GM23338 (cell line): ENCODE data around the gene BTLA.
A peak's percentile ranks its signal among the peaks of the same experiment; 100 is the strongest.

Experiments
- CREB1 ChIP-seq: fragments of 250-450 bp; sonication (Bioruptor Pico); IDR thresholded peaks from 2 replicates; pipeline ENCODE4 v1.5.0; 2020; ENCODE audit warnings: low read depth, mild to moderate bottlenecking, moderate library complexity
- EZH2 ChIP-seq: fragments of 200-600 bp; sonication (generic); IDR thresholded peaks from one replicate; pipeline ENCODE4 v1.8.0; 2017; ENCODE audit warnings: antibody characterized with exemption, mild to moderate bottlenecking, low read depth; ENCODE audit not compliant: unreplicated experiment
- EZH2phosphoT487 ChIP-seq: fragments of 200-600 bp; sonication (generic); IDR thresholded peaks from one replicate; pipeline ENCODE4 v1.8.1; 2018; ENCODE audit warnings: antibody characterized with exemption; ENCODE audit not compliant: unreplicated experiment
- JUNB ChIP-seq: IDR thresholded peaks from one replicate; pipeline ENCODE4 v1.6.1; 2016; ENCODE audit warnings: antibody characterized with exemption; ENCODE audit not compliant: unreplicated experiment
- POLR2AphosphoS5 ChIP-seq: IDR thresholded peaks from 2 replicates; pipeline ENCODE4 v1.6.1; 2016; ENCODE audit warnings: antibody characterized with exemption, low read depth
- STAT1 ChIP-seq: IDR thresholded peaks from one replicate; pipeline ENCODE4 v1.6.1; 2016; ENCODE audit warnings: antibody characterized with exemption; ENCODE audit not compliant: unreplicated experiment
- ZNF331 ChIP-seq: fragments of 250-450 bp; sonication (Bioruptor Pico); IDR thresholded peaks from 2 replicates; pipeline ENCODE4 v1.5.0; 2020; ENCODE audit warnings: low read depth, mild to moderate bottlenecking, moderate library complexity
- TF ChIP-seq, protein P1 (sequence below), 2 experiments: fragments of 200-600 bp in 1 of 2; sonication (generic) in 1 of 2; conservative IDR thresholded peaks; 2 replicates each; pipeline versions ENCODE4 v1.5.1 to v1.6.1; 2016 to 2017; ENCODE audit warnings: antibody characterized with exemption in 2 of 2, low read depth in 2 of 2, mild to moderate bottlenecking in 2 of 2, moderate library complexity in 1 of 2
- TF ChIP-seq, protein P2 (sequence below): fragments of 250-450 bp; sonication (Bioruptor Pico); IDR thresholded peaks from 2 replicates; pipeline ENCODE4 v1.5.0; 2020; ENCODE audit warnings: mild to moderate bottlenecking, moderate library complexity
- TF ChIP-seq, protein P3 (sequence below): IDR thresholded peaks from one replicate; pipeline ENCODE4 v1.6.1; 2018; ENCODE audit warnings: antibody characterized with exemption; ENCODE audit not compliant: unreplicated experiment

DNA sequence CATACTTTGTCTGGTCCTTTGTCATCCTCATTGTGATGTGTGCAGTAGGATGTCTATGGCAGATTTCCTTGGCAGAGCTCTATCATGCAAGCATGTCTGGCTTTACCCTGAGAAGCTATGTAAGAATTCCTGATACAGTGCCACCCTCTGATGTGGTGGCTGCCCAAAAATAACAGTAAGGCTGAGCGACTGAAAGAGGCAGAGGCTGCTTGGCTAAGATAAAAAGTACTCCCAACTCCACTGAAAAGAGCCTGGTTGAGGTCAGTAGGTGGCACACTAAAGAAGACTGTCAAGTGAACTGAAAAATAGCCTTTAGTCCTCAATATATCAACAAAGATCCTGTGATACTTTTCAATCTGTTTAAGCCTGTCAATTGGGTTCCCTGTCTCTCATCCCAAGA is 31.7 kb downstream of the BTLA start:
- TF ChIP-seq, protein P1, sequence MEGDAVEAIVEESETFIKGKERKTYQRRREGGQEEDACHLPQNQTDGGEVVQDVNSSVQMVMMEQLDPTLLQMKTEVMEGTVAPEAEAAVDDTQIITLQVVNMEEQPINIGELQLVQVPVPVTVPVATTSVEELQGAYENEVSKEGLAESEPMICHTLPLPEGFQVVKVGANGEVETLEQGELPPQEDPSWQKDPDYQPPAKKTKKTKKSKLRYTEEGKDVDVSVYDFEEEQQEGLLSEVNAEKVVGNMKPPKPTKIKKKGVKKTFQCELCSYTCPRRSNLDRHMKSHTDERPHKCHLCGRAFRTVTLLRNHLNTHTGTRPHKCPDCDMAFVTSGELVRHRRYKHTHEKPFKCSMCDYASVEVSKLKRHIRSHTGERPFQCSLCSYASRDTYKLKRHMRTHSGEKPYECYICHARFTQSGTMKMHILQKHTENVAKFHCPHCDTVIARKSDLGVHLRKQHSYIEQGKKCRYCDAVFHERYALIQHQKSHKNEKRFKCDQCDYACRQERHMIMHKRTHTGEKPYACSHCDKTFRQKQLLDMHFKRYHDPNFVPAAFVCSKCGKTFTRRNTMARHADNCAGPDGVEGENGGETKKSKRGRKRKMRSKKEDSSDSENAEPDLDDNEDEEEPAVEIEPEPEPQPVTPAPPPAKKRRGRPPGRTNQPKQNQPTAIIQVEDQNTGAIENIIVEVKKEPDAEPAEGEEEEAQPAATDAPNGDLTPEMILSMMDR (conservative IDR thresholded peaks at IDR 0.05; ENCODE audit: low read depth in 2 of 2): peak in 1 of 2 experiments; percentile 15; a peak in 1 of 4 replicates
- TF ChIP-seq EZH2phosphoT487: no peak
- no peak for TF ChIP-seq EZH2
- TF ChIP-seq, protein P2, sequence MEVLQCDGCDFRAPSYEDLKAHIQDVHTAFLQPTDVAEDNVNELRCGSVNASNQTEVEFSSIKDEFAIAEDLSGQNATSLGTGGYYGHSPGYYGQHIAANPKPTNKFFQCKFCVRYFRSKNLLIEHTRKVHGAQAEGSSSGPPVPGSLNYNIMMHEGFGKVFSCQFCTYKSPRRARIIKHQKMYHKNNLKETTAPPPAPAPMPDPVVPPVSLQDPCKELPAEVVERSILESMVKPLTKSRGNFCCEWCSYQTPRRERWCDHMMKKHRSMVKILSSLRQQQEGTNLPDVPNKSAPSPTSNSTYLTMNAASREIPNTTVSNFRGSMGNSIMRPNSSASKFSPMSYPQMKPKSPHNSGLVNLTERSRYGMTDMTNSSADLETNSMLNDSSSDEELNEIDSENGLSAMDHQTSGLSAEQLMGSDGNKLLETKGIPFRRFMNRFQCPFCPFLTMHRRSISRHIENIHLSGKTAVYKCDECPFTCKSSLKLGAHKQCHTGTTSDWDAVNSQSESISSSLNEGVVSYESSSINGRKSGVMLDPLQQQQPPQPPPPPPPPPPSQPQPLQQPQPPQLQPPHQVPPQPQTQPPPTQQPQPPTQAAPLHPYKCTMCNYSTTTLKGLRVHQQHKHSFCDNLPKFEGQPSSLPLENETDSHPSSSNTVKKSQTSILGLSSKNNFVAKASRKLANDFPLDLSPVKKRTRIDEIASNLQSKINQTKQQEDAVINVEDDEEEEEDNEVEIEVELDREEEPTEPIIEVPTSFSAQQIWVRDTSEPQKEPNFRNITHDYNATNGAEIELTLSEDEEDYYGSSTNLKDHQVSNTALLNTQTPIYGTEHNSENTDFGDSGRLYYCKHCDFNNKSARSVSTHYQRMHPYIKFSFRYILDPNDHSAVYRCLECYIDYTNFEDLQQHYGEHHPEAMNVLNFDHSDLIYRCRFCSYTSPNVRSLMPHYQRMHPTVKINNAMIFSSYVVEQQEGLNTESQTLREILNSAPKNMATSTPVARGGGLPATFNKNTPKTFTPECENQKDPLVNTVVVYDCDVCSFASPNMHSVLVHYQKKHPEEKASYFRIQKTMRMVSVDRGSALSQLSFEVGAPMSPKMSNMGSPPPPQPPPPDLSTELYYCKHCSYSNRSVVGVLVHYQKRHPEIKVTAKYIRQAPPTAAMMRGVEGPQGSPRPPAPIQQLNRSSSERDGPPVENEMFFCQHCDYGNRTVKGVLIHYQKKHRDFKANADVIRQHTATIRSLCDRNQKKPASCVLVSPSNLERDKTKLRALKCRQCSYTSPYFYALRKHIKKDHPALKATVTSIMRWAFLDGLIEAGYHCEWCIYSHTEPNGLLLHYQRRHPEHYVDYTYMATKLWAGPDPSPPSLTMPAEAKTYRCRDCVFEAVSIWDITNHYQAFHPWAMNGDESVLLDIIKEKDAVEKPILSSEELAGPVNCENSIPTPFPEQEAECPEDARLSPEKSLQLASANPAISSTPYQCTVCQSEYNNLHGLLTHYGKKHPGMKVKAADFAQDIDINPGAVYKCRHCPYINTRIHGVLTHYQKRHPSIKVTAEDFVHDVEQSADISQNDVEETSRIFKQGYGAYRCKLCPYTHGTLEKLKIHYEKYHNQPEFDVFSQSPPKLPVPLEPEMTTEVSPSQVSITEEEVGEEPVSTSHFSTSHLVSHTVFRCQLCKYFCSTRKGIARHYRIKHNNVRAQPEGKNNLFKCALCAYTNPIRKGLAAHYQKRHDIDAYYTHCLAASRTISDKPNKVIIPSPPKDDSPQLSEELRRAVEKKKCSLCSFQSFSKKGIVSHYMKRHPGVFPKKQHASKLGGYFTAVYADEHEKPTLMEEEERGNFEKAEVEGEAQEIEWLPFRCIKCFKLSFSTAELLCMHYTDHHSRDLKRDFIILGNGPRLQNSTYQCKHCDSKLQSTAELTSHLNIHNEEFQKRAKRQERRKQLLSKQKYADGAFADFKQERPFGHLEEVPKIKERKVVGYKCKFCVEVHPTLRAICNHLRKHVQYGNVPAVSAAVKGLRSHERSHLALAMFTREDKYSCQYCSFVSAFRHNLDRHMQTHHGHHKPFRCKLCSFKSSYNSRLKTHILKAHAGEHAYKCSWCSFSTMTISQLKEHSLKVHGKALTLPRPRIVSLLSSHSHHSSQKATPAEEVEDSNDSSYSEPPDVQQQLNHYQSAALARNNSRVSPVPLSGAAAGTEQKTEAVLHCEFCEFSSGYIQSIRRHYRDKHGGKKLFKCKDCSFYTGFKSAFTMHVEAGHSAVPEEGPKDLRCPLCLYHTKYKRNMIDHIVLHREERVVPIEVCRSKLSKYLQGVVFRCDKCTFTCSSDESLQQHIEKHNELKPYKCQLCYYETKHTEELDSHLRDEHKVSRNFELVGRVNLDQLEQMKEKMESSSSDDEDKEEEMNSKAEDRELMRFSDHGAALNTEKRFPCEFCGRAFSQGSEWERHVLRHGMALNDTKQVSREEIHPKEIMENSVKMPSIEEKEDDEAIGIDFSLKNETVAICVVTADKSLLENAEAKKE (CRISPR knock-in tag): no peak
- TF ChIP-seq POLR2AphosphoS5: no peak
- TF ChIP-seq ZNF331 (CRISPR knock-in tag): no peak
- TF ChIP-seq, protein P3, sequence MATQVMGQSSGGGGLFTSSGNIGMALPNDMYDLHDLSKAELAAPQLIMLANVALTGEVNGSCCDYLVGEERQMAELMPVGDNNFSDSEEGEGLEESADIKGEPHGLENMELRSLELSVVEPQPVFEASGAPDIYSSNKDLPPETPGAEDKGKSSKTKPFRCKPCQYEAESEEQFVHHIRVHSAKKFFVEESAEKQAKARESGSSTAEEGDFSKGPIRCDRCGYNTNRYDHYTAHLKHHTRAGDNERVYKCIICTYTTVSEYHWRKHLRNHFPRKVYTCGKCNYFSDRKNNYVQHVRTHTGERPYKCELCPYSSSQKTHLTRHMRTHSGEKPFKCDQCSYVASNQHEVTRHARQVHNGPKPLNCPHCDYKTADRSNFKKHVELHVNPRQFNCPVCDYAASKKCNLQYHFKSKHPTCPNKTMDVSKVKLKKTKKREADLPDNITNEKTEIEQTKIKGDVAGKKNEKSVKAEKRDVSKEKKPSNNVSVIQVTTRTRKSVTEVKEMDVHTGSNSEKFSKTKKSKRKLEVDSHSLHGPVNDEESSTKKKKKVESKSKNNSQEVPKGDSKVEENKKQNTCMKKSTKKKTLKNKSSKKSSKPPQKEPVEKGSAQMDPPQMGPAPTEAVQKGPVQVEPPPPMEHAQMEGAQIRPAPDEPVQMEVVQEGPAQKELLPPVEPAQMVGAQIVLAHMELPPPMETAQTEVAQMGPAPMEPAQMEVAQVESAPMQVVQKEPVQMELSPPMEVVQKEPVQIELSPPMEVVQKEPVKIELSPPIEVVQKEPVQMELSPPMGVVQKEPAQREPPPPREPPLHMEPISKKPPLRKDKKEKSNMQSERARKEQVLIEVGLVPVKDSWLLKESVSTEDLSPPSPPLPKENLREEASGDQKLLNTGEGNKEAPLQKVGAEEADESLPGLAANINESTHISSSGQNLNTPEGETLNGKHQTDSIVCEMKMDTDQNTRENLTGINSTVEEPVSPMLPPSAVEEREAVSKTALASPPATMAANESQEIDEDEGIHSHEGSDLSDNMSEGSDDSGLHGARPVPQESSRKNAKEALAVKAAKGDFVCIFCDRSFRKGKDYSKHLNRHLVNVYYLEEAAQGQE: no peak
- no peak for TF ChIP-seq CREB1 (CRISPR knock-in tag)
- no peak for TF ChIP-seq JUNB
- no peak for TF ChIP-seq STAT1
